Neural progenitor cell (in vitro differentiated cells): Measurements from ENCODE around the gene C2CD4C.

Experiments
- CTCF ChIP-seq: fragments of 200-600 bp; sonication (generic); IDR thresholded peaks from 2 replicates; pipeline ENCODE4 v1.5.1; 2017; ENCODE audit warnings: antibody characterized with exemption, mild to moderate bottlenecking
- EZH2 ChIP-seq: fragments of 200-600 bp; sonication (generic); IDR thresholded peaks from 2 replicates; pipeline ENCODE4 v1.6.1; 2017; ENCODE audit warnings: antibody characterized with exemption, mild to moderate bottlenecking, moderate library complexity

DNA sequence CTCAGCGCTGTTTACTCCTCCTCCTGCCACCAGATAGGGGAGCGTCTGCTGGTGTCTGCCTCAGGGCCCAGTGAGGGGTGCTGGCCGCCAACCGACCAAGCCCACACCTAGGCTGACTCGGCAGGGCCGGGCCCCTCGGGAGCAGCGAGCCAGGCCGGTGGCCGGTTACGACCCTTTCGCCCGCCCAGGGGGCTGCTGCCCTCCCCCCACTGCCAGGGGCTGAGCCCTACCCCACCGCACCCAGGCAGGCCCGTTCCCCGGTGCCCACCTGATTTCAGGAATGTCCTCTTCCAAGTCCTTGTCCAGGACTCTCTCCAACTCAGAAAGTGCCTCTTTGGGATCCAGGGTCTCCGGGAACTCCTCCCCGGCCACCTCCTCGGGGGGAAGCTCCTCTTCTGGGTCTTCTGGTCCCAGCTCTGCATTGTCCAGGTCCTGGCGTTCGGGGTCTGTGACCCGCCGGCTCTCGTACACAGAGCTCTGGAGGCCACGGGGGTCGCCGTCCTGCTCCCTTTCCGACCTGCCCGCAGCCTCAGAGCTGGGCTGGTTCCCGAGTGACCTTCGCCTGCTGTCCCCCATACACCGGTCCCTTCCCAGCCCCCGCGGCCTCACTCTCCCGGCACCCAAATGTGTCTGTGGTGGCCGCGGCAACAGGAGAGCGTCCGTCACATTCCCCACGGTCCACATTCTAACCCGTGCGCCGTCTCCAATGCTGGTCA, 33.4 kb downstream of the C2CD4C start:
- TF ChIP-seq CTCF = no peak
- TF ChIP-seq EZH2 = no peak
